T-helper 2 cell treated with Interferon-gamma antibody and Interleukin-4, amounts not matched to agents 5 μg/mL and 100 μg/mL, for 36 hours (primary cell): Measurements from ENCODE around the gene TSPAN32.

Experiments used
- DNase-seq: peaks from one replicate; pipeline ENCODE4 v3.0.0; 2021; ENCODE audit warnings: low spot score
- H3K27ac Mint-ChIP-seq: one replicate; pipeline ENCODE4 v1.8.0; 2021; ENCODE audit warnings: mild to moderate bottlenecking, mixed read lengths
- H3K27me3 Mint-ChIP-seq: one replicate; pipeline ENCODE4 v1.8.0; 2021; ENCODE audit warnings: low read depth, mixed read lengths
- H3K36me3 Mint-ChIP-seq: one replicate; pipeline ENCODE4 v1.8.0; 2021; ENCODE audit warnings: low read depth, mixed read lengths
- H3K4me1 Mint-ChIP-seq: one replicate; pipeline ENCODE4 v1.8.0; 2021; ENCODE audit warnings: low read depth, mixed read lengths
- H3K4me3 Mint-ChIP-seq: one replicate; pipeline ENCODE4 v1.8.0; 2022; ENCODE audit warnings: mild to moderate bottlenecking, moderate library complexity, mixed read lengths
- H3K9me3 Mint-ChIP-seq: one replicate; pipeline ENCODE4 v1.8.0; 2021; ENCODE audit warnings: mixed read lengths

The TSPAN32 gene

DNA sequence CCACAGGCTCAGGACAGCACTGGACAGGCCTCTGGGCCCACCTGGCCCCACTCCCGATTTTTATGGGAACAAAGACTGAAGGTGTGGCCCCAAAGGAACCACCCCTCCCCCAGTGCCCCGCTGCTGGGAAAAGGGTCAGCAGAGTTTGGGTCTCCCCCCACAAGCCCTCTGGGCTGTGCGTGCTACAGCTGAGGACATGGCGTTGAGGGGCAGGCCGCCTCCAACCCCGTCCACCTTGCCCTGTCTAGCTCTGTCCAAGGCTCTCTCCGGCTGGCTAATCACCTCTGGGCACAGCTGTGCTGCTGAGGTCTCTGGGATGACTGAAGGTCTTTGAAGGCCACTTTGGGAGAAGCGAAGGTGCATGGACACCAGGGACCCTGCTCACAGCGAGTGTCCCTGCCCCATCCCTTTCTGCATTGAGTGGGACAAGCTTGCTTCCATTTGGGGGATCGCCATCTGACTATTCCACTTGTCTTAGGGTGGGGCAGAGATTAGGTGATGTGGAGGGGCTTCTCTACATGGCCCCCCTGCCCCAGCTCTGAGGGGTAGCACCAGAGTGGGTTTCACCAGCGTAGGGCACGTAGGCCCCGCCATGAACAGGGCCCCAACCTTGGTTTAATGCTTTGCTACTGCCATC is 38.0 kb upstream of the TSPAN32 start:
- Mint-ChIP-seq H3K36me3 (no peaks in the 10 kb centered on the region), H3K4me3 (no peak overlapping the region), H3K9me3 (no peaks in the 10 kb centered on the region), H3K27me3 (peaks cover 12% of the 10 kb centered on the region), H3K4me1 (peaks cover 17% of the 10 kb centered on the region), H3K27ac (no peak overlapping the region)
- no peak for DNase-seq

- H3K27ac Mint-ChIP-seq: no peak overlapping the region
- no peaks in the 10 kb centered on the region for H3K9me3 Mint-ChIP-seq
- DNase-seq: no peak
- no peak overlapping the region for H3K4me3 Mint-ChIP-seq
- H3K27me3 Mint-ChIP-seq: peaks cover 12% of the 10 kb centered on the region
- peaks cover 17% of the 10 kb centered on the region for H3K4me1 Mint-ChIP-seq
- no peaks in the 10 kb centered on the region for H3K36me3 Mint-ChIP-seq
These were observed 37.3 kb upstream of the TSPAN32 start for GRCh38 chr11:2264366-2265053.

GRCh38 chr11:2265396-2265795 is 36.4 kb upstream of the TSPAN32 start:
- peak; percentile 37 for DNase-seq
- Mint-ChIP-seq H3K36me3 (no peaks in the 10 kb centered on the region), H3K4me3 (peak overlapping the region; percentile 54), H3K27ac (peak overlapping the region; percentile 49), H3K27me3 (peaks cover 13% of the 10 kb centered on the region), H3K9me3 (no peaks in the 10 kb centered on the region), H3K4me1 (peaks cover 17% of the 10 kb centered on the region)

GRCh38 chr11:2265854-2266585 is 35.8 kb upstream of the TSPAN32 start:
- Mint-ChIP-seq H3K27me3 (peaks cover 16% of the 10 kb centered on the region), H3K27ac (peak overlapping the region; percentile 49), H3K9me3 (no peaks in the 10 kb centered on the region), H3K4me1 (peaks cover 17% of the 10 kb centered on the region), H3K4me3 (peak overlapping the region; percentile 54), H3K36me3 (no peaks in the 10 kb centered on the region)
- DNase-seq: peak; percentile 3

- no peaks in the 10 kb centered on the region for H3K36me3 Mint-ChIP-seq
- DNase-seq: peak; percentile 2
- no peaks in the 10 kb centered on the region for H3K9me3 Mint-ChIP-seq
- H3K27me3 Mint-ChIP-seq: peaks cover 20% of the 10 kb centered on the region
- H3K27ac Mint-ChIP-seq: no peak overlapping the region
- peaks cover 17% of the 10 kb centered on the region for H3K4me1 Mint-ChIP-seq
- H3K4me3 Mint-ChIP-seq: no peak overlapping the region
These were observed 35.1 kb upstream of the TSPAN32 start for GRCh38 chr11:2266586-2267305.

GRCh38 chr11:2267306-2267850 is 34.4 kb upstream of the TSPAN32 start:
- H3K36me3 Mint-ChIP-seq: no peaks in the 10 kb centered on the region
- DNase-seq: peak; percentile 2
- H3K4me3 Mint-ChIP-seq: no peak overlapping the region
- H3K4me1 Mint-ChIP-seq: peaks cover 17% of the 10 kb centered on the region
- no peaks in the 10 kb centered on the region for H3K9me3 Mint-ChIP-seq
- H3K27ac Mint-ChIP-seq: no peak overlapping the region
- peaks cover 25% of the 10 kb centered on the region for H3K27me3 Mint-ChIP-seq

DNA sequence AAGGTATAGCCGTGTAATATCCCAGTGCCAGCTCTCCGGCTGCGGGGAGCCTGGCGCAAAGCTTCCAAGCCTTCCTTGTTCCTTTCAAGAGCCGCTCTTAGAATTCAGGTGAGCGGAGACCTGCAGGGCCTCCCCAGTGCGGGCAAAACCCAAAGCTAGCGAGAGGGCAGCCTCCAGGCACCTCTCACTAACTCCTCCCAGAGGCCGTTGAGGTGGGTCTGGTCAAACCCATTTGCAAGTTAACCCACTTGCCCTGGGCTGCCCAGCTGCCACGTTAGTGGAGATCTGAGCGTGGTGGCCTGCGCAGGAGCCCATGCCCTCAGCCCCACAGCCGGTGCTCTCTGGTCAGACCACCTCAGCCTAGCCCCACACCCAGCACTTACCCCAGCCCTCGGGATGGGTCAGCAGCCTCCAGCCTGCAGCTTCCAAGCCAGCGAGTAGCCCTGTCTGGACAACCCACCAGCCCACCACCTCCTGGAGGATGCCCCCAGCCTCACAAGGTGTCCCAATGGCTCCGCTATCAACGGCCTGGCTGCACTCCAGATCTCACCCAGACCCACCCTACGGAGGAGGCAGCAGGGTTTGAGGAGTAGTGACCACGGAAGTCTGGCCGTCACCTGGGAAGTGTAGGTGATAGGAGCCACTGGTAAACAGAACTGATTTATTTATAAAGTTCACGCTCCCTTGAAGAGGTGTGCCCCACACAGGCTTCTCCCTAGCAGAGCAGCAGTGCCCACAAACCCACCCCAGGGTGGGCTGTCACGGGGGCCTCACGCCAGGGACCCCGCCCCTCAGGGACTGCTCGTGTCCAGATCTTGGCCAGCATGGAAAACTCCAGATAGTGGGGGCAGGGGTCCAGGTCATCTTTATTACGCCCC is 33.7 kb upstream of the TSPAN32 start:
- H3K4me1 Mint-ChIP-seq: peaks cover 17% of the 10 kb centered on the region
- H3K27me3 Mint-ChIP-seq: peaks cover 32% of the 10 kb centered on the region
- no peaks in the 10 kb centered on the region for H3K9me3 Mint-ChIP-seq
- no peaks in the 10 kb centered on the region for H3K36me3 Mint-ChIP-seq
- peak; percentile 3 for DNase-seq
- peak overlapping the region; percentile 24 for H3K4me3 Mint-ChIP-seq
- peak overlapping the region; percentile 2 for H3K27ac Mint-ChIP-seq

DNA sequence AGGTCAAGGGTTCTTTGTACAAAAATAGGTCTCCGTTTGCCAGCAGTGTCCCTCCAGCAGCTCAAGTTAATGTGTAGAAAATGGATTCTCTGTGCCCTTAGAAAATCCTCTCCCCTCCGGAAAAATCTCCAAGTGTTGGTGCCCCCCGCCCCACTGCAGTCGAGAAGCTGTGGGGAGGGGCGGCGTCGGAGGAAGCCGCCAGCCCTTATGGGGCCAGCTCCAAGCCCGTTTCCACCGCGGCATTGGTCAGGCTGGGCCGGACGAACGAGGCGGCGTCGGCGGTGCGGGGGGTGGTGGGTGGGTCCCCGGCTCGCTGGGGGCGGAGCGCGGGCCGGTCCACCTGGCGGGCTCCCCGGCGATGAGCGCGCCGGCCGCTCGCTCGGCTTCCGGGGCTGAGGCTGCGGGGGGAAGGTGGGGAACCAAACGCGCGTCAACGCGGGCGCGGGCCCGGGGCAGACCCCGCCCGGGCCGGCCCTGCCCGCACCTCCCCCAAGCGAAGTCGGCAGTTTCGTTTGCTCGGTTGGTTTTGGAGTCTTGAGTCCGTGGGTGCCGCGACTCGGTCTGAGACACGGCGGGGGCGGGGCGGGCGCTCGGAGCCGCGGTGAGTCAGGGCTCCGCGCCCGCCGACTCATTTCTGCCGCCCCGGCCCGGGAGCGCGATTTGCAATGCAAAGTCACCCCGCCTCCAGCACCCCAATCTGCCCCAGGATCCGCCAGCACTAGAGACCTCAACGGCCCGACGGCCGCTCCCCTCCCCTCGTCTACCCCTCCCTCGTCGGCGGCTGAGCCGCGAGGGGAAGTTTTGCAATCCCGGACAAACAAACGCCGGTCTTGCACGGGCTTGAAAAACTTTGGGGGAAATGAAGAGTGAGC is 32.8 kb upstream of the TSPAN32 start:
- peak overlapping the region; percentile 43 for H3K4me3 Mint-ChIP-seq
- DNase-seq: peak; percentile 85
- H3K9me3 Mint-ChIP-seq: no peaks in the 10 kb centered on the region
- H3K27ac Mint-ChIP-seq: no peak overlapping the region
- H3K36me3 Mint-ChIP-seq: no peaks in the 10 kb centered on the region
- H3K4me1 Mint-ChIP-seq: peaks cover 17% of the 10 kb centered on the region
- peaks cover 36% of the 10 kb centered on the region for H3K27me3 Mint-ChIP-seq

- H3K9me3 Mint-ChIP-seq: no peaks in the 10 kb centered on the region
- peak overlapping the region; percentile 43 for H3K4me3 Mint-ChIP-seq
- no peak overlapping the region for H3K27ac Mint-ChIP-seq
- H3K36me3 Mint-ChIP-seq: no peaks in the 10 kb centered on the region
- peaks cover 40% of the 10 kb centered on the region for H3K27me3 Mint-ChIP-seq
- peaks cover 17% of the 10 kb centered on the region for H3K4me1 Mint-ChIP-seq
- DNase-seq: peak; percentile 32
These were observed 32.1 kb upstream of the TSPAN32 start for GRCh38 chr11:2269601-2270321.

- Mint-ChIP-seq H3K36me3 (no peaks in the 10 kb centered on the region), H3K4me1 (peaks cover 14% of the 10 kb centered on the region), H3K9me3 (no peaks in the 10 kb centered on the region), H3K4me3 (peak within 1 kb of the TSS; percentile 43), H3K27me3 (peaks cover 40% of the 10 kb centered on the region), H3K27ac (no peak within 1 kb of the TSS)
- DNase-seq: no peak
These were observed 31.3 kb upstream of the TSPAN32 start, which contains the start of gene ASCL2 for GRCh38 chr11:2270322-2271076. TSS of gene ASCL2 (minus strand) at chr11:2270588. CDS start at chr11:2270332, 256 bp downstream.

DNA sequence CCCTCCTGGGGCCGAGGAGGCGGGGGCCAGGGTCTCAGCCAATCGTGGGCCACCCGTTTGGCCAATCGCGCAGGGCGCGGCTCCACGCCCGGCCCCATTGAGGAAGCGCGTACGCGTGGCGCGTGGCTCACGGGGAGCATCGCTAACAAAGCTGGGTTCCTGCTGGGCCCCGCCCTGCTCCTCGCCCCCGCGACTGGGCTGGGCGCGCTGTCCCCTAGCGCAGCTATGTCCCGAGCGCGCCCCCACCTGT is 30.8 kb upstream of the TSPAN32 start:
- Mint-ChIP-seq H3K27ac (no peak overlapping the region), H3K4me3 (no peak overlapping the region), H3K27me3 (peaks cover 40% of the 10 kb centered on the region)

More for the DNA sequence above, 30.8 kb upstream of the TSPAN32 start:
- Mint-ChIP-seq H3K9me3 (no peaks in the 10 kb centered on the region), H3K36me3 (no peaks in the 10 kb centered on the region), H3K4me1 (peaks cover 9% of the 10 kb centered on the region)
- DNase-seq: no peak
